ENCODE data around the gene WWP2.
A peak's percentile ranks its signal among the peaks of the same experiment; 100 is the strongest.

Gene WWP2

GRCh38 chr16:69939821-69940585 lies 177.9 kb downstream of the WWP2 start:
- Histone ChIP-seq H3K4me1 (ENCODE audit: control insufficient read depth, low read depth, low read length) (no peaks in the 10 kb centered on the region), H3K23ac (ENCODE audit: low read length) (no peak overlapping the region), H3K4ac (ENCODE audit: low read depth, low read length) (no peak overlapping the region), H2BK120ac (ENCODE audit: low read depth, low read length) (no peak overlapping the region), H3K4me2 (ENCODE audit: low read length) (no peak overlapping the region), H3K79me2 (ENCODE audit: control insufficient read depth, insufficient read depth, low read length) (no peaks in the 10 kb centered on the region), H3K27me3 (ENCODE audit: insufficient read depth, low read length, poor library complexity) (no peaks in the 10 kb centered on the region), H4K8ac (ENCODE audit: low read depth, low read length) (no peak overlapping the region), H3K9ac (ENCODE audit: low read length) (no peak overlapping the region), H2AK5ac (ENCODE audit: low read length) (no peak overlapping the region), H3K56ac (ENCODE audit: low read length) (no peak overlapping the region), H3K36me3 (ENCODE audit: control insufficient read depth, insufficient read depth, low read length) (no peaks in the 10 kb centered on the region), H2BK5ac (ENCODE audit: low read length) (no peak overlapping the region), H3K18ac (ENCODE audit: low read length) (no peak overlapping the region), H3K4me3 (ENCODE audit: low read length) (no peak overlapping the region), H2BK15ac (replicated peaks; ENCODE audit: low read depth) (no peak overlapping the region), H3K79me1 (ENCODE audit: low read length) (no peaks in the 10 kb centered on the region), H4K5ac (ENCODE audit: low read length) (no peak overlapping the region), H3K27ac (ENCODE audit: low read depth, low read length) (no peak overlapping the region)
- no CpG with 5 or more reads among the region's 26 CpGs for WGBS (ENCODE audit: extremely low coverage, insufficient coverage, low lambda C conversion rate)
- DNase-seq, result no peak

GRCh38 chr16:69940676-69941075 lies 178.5 kb downstream of the WWP2 start:
- no peaks in the 10 kb centered on the region for H3K79me1 ChIP-seq (ENCODE audit: low read length)
- no peak overlapping the region for H3K27ac ChIP-seq (ENCODE audit: low read depth, low read length)
- H4K5ac ChIP-seq (ENCODE audit: low read length), result no peak overlapping the region
- H3K79me2 ChIP-seq (ENCODE audit: control insufficient read depth, insufficient read depth, low read length), result no peaks in the 10 kb centered on the region
- WGBS (ENCODE audit: extremely low coverage, insufficient coverage, low lambda C conversion rate), result no CpG with 5 or more reads among the region's 13 CpGs
- H3K56ac ChIP-seq (ENCODE audit: low read length), result no peak overlapping the region
- H4K8ac ChIP-seq (ENCODE audit: low read depth, low read length), result no peak overlapping the region
- no peak overlapping the region for H3K23ac ChIP-seq (ENCODE audit: low read length)
- DNase-seq, result no peak
- no peaks in the 10 kb centered on the region for H3K27me3 ChIP-seq (ENCODE audit: insufficient read depth, low read length, poor library complexity)
- no peak overlapping the region for H3K9ac ChIP-seq (ENCODE audit: low read length)
- H2BK5ac ChIP-seq (ENCODE audit: low read length), result no peak overlapping the region
- H2BK15ac ChIP-seq (replicated peaks; ENCODE audit: low read depth), result no peak overlapping the region
- H2BK120ac ChIP-seq (ENCODE audit: low read depth, low read length), result no peak overlapping the region
- H3K36me3 ChIP-seq (ENCODE audit: control insufficient read depth, insufficient read depth, low read length), result no peaks in the 10 kb centered on the region
- H3K4me2 ChIP-seq (ENCODE audit: low read length), result no peak overlapping the region
- H3K18ac ChIP-seq (ENCODE audit: low read length), result no peak overlapping the region
- H3K4me3 ChIP-seq (ENCODE audit: low read length), result no peak overlapping the region
- no peak overlapping the region for H2AK5ac ChIP-seq (ENCODE audit: low read length)
- no peak overlapping the region for H3K4ac ChIP-seq (ENCODE audit: low read depth, low read length)
- H3K4me1 ChIP-seq (ENCODE audit: control insufficient read depth, low read depth, low read length), result no peaks in the 10 kb centered on the region

GRCh38 chr16:69941251-69942098 lies 179.3 kb downstream of the WWP2 start:
- Histone ChIP-seq H4K8ac (ENCODE audit: low read depth, low read length) (no peak overlapping the region), H3K36me3 (ENCODE audit: control insufficient read depth, insufficient read depth, low read length) (no peaks in the 10 kb centered on the region), H3K56ac (ENCODE audit: low read length) (no peak overlapping the region), H2BK120ac (ENCODE audit: low read depth, low read length) (no peak overlapping the region), H3K4ac (ENCODE audit: low read depth, low read length) (no peak overlapping the region), H3K9ac (ENCODE audit: low read length) (no peak overlapping the region), H2BK5ac (ENCODE audit: low read length) (no peak overlapping the region), H3K4me1 (ENCODE audit: control insufficient read depth, low read depth, low read length) (no peaks in the 10 kb centered on the region), H3K18ac (ENCODE audit: low read length) (no peak overlapping the region), H3K4me2 (ENCODE audit: low read length) (no peak overlapping the region), H2BK15ac (replicated peaks; ENCODE audit: low read depth) (no peak overlapping the region), H3K23ac (ENCODE audit: low read length) (no peak overlapping the region), H3K79me1 (ENCODE audit: low read length) (no peaks in the 10 kb centered on the region), H3K4me3 (ENCODE audit: low read length) (no peak overlapping the region), H3K27ac (ENCODE audit: low read depth, low read length) (no peak overlapping the region), H3K79me2 (ENCODE audit: control insufficient read depth, insufficient read depth, low read length) (no peaks in the 10 kb centered on the region), H3K27me3 (ENCODE audit: insufficient read depth, low read length, poor library complexity) (no peaks in the 10 kb centered on the region), H2AK5ac (ENCODE audit: low read length) (no peak overlapping the region), H4K5ac (ENCODE audit: low read length) (no peak overlapping the region)
- DNase-seq, result no peak
- no CpG with 5 or more reads among the region's 28 CpGs for WGBS (ENCODE audit: extremely low coverage, insufficient coverage, low lambda C conversion rate)

GRCh38 chr16:69942099-69942491 lies 180.0 kb downstream of the WWP2 start:
- no peak overlapping the region for H2BK5ac ChIP-seq (ENCODE audit: low read length)
- H3K4me3 ChIP-seq (ENCODE audit: low read length), result no peak overlapping the region
- H3K27me3 ChIP-seq (ENCODE audit: insufficient read depth, low read length, poor library complexity), result no peaks in the 10 kb centered on the region
- H4K5ac ChIP-seq (ENCODE audit: low read length), result no peak overlapping the region
- H3K56ac ChIP-seq (ENCODE audit: low read length), result no peak overlapping the region
- no peak overlapping the region for H4K8ac ChIP-seq (ENCODE audit: low read depth, low read length)
- no peak overlapping the region for H2BK120ac ChIP-seq (ENCODE audit: low read depth, low read length)
- H3K9ac ChIP-seq (ENCODE audit: low read length), result no peak overlapping the region
- no peaks in the 10 kb centered on the region for H3K36me3 ChIP-seq (ENCODE audit: control insufficient read depth, insufficient read depth, low read length)
- no CpG with 5 or more reads among the region's 11 CpGs for WGBS (ENCODE audit: extremely low coverage, insufficient coverage, low lambda C conversion rate)
- H3K79me2 ChIP-seq (ENCODE audit: control insufficient read depth, insufficient read depth, low read length), result no peaks in the 10 kb centered on the region
- H3K23ac ChIP-seq (ENCODE audit: low read length), result no peak overlapping the region
- no peaks in the 10 kb centered on the region for H3K79me1 ChIP-seq (ENCODE audit: low read length)
- H3K27ac ChIP-seq (ENCODE audit: low read depth, low read length), result no peak overlapping the region
- DNase-seq, result no peak
- H3K4me2 ChIP-seq (ENCODE audit: low read length), result no peak overlapping the region
- H2AK5ac ChIP-seq (ENCODE audit: low read length), result no peak overlapping the region
- no peak overlapping the region for H3K18ac ChIP-seq (ENCODE audit: low read length)
- no peaks in the 10 kb centered on the region for H3K4me1 ChIP-seq (ENCODE audit: control insufficient read depth, low read depth, low read length)
- H2BK15ac ChIP-seq (replicated peaks; ENCODE audit: low read depth), result no peak overlapping the region
- no peak overlapping the region for H3K4ac ChIP-seq (ENCODE audit: low read depth, low read length)

- Histone ChIP-seq H3K18ac (ENCODE audit: low read length) (no peak overlapping the region), H3K4me1 (ENCODE audit: control insufficient read depth, low read depth, low read length) (no peaks in the 10 kb centered on the region), H3K27ac (ENCODE audit: low read depth, low read length) (no peak overlapping the region), H3K9ac (ENCODE audit: low read length) (no peak overlapping the region), H3K4me3 (ENCODE audit: low read length) (no peak overlapping the region), H3K56ac (ENCODE audit: low read length) (no peak overlapping the region), H2BK5ac (ENCODE audit: low read length) (no peak overlapping the region), H3K79me2 (ENCODE audit: control insufficient read depth, insufficient read depth, low read length) (no peaks in the 10 kb centered on the region), H4K8ac (ENCODE audit: low read depth, low read length) (no peak overlapping the region), H3K27me3 (ENCODE audit: insufficient read depth, low read length, poor library complexity) (no peaks in the 10 kb centered on the region), H3K79me1 (ENCODE audit: low read length) (no peaks in the 10 kb centered on the region), H3K23ac (ENCODE audit: low read length) (no peak overlapping the region), H3K4me2 (ENCODE audit: low read length) (no peak overlapping the region), H2AK5ac (ENCODE audit: low read length) (no peak overlapping the region), H3K4ac (ENCODE audit: low read depth, low read length) (no peak overlapping the region), H3K36me3 (ENCODE audit: control insufficient read depth, insufficient read depth, low read length) (no peaks in the 10 kb centered on the region), H2BK120ac (ENCODE audit: low read depth, low read length) (no peak overlapping the region), H2BK15ac (replicated peaks; ENCODE audit: low read depth) (no peak overlapping the region), H4K5ac (ENCODE audit: low read length) (no peak overlapping the region)
- no CpG with 5 or more reads among the region's 8 CpGs for WGBS (ENCODE audit: extremely low coverage, insufficient coverage, low lambda C conversion rate)
- DNase-seq, result peak; percentile 40
These were observed 180.6 kb downstream of the WWP2 start for GRCh38 chr16:69942627-69943170.
